K562 (cell line): ENCODE measurements around the gene PTOV1. TPM values are rescaled to one million over a fixed set of nuclear protein-coding genes. Genes with fewer than 3 reads are reported as not detected.

Source experiments
- FOXP4 ChIP-seq: sonication (generic); formaldehyde crosslinking; IDR thresholded peaks from 2 replicates; pipeline ENCODE4 v1.8.0; 2022; ENCODE audit warnings: mild to moderate bottlenecking, missing genetic modification reagents, borderline replicate concordance
- HIVEP1 ChIP-seq: fragments of 250-450 bp; sonication (Bioruptor Pico); IDR thresholded peaks from 2 replicates; pipeline ENCODE4 v1.4.0; 2020; ENCODE audit warnings: mild to moderate bottlenecking
- MBD1 ChIP-seq: fragments of 250-450 bp; sonication (Bioruptor Pico); IDR thresholded peaks from 2 replicates; pipeline ENCODE4 v1.8.0; 2022; ENCODE audit warnings: inconsistent platforms
- MCM3 ChIP-seq: fragments of 450-650 bp; IDR thresholded peaks from 2 replicates; pipeline ENCODE4 v1.6.1; 2016
- NR2C1 ChIP-seq, 2 experiments: fragments of 450-650 bp; IDR thresholded peaks; 2 replicates each; pipeline ENCODE4 v1.6.1; 2017; ENCODE audit warnings: mild to moderate bottlenecking in 2 of 2, antibody characterized with exemption in 1 of 2, inconsistent platforms in 1 of 2, missing compliant biosample characterization in 1 of 2, missing genetic modification characterization in 1 of 2
- TCF15 ChIP-seq: fragments of 250-450 bp; sonication (Bioruptor Pico); IDR thresholded peaks from 2 replicates; pipeline ENCODE4 v1.8.0; 2022; ENCODE audit warnings: moderate library complexity, mild to moderate bottlenecking, inconsistent platforms
- ZNF184 ChIP-seq: sonication (generic); formaldehyde crosslinking; IDR thresholded peaks from 2 replicates; pipeline ENCODE4 v1.5.0; 2020; ENCODE audit warnings: missing genetic modification reagents
- ZNF407 ChIP-seq: fragments of 450-650 bp; IDR thresholded peaks from 2 replicates; pipeline ENCODE4 v1.6.1; 2016; ENCODE audit warnings: low read depth
- ZNF444 ChIP-seq: fragments of 250-450 bp; sonication (Bioruptor Pico); IDR thresholded peaks from 2 replicates; pipeline ENCODE4 v1.4.0; 2020; ENCODE audit warnings: mild to moderate bottlenecking, moderate library complexity
- polyA plus RNA-seq, 8 experiments: library from polyadenylated mRNA; depleted of rRNA in 4 of 8; stranded (reverse) in 5 of 8; unstranded in 3 of 8; fragments of >200 nt; fragmentation: Nextera tagmentation in 2 of 8; fragmentation: Illumina TruSeq in 1 of 8; extraction: Ambion mirVana in 2 of 8; extraction: Trizol in 1 of 8; gene quantifications; 2 replicates each; pipeline versions ENCODE4 v1.2.1 to v1.2.3, GENCODE V29; 2011 to 2014; ENCODE audit warnings: inconsistent platforms in 1 of 8, missing spikeins in 1 of 8
- total RNA-seq, 7 experiments: library from RNA; depleted of rRNA in 6 of 7; stranded (reverse); fragments of >200 nt in 6 of 7; fragmentation: Illumina TruSeq in 2 of 7; extraction: Trizol in 2 of 7; gene quantifications; 2 replicates each; pipeline versions ENCODE4 v1.2.1 to v1.2.3, GENCODE V29; 2011 to 2021; ENCODE audit warnings: low replicate concordance in 1 of 7
- TF ChIP-seq, protein P1 (sequence below): fragments of 150-350 bp; IDR thresholded peaks from 2 replicates; pipeline ENCODE4 v1.6.1; 2014; ENCODE audit warnings: low read depth, mild to moderate bottlenecking, low read length, borderline replicate concordance

The PTOV1 gene
- total and polyA plus RNA-seq, 9 of the 15 experiments (the other 6 are each of a cell fraction or from before 2014, with no cell fraction given), result 4.9 to 169 (median 43.5) TPM

GRCh38 chr19:49850487-49851342 is at the start of gene PTOV1 (continued):
- TF ChIP-seq HIVEP1 (CRISPR knock-in tag) (no peak), ZNF444 (CRISPR knock-in tag) (no peak; the same call in 1 of the 2 replicates), FOXP4 (CRISPR knock-in tag) (no peak), TCF15 (CRISPR knock-in tag) (no peak), ZNF184 (no peak), MBD1 (no peak), MCM3 (no peak), ZNF407 (no peak), NR2C1 (IDR thresholded peaks at IDR 0.05) (no peak), NR2C1 (tag; IDR thresholded peaks at IDR 0.05) (peak; percentile 69)
- TF ChIP-seq, protein P1, sequence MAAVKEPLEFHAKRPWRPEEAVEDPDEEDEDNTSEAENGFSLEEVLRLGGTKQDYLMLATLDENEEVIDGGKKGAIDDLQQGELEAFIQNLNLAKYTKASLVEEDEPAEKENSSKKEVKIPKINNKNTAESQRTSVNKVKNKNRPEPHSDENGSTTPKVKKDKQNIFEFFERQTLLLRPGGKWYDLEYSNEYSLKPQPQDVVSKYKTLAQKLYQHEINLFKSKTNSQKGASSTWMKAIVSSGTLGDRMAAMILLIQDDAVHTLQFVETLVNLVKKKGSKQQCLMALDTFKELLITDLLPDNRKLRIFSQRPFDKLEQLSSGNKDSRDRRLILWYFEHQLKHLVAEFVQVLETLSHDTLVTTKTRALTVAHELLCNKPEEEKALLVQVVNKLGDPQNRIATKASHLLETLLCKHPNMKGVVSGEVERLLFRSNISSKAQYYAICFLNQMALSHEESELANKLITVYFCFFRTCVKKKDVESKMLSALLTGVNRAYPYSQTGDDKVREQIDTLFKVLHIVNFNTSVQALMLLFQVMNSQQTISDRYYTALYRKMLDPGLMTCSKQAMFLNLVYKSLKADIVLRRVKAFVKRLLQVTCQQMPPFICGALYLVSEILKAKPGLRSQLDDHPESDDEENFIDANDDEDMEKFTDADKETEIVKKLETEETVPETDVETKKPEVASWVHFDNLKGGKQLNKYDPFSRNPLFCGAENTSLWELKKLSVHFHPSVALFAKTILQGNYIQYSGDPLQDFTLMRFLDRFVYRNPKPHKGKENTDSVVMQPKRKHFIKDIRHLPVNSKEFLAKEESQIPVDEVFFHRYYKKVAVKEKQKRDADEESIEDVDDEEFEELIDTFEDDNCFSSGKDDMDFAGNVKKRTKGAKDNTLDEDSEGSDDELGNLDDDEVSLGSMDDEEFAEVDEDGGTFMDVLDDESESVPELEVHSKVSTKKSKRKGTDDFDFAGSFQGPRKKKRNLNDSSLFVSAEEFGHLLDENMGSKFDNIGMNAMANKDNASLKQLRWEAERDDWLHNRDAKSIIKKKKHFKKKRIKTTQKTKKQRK, result no peak
